ENCODE measurements around the gene HSF5. TPM values are rescaled to one million over a fixed set of nuclear protein-coding genes. Genes with fewer than 3 reads are reported as not detected.

HSF5 gene
- total RNA-seq, 1 experiment from 2014 or later: not detected

DNA sequence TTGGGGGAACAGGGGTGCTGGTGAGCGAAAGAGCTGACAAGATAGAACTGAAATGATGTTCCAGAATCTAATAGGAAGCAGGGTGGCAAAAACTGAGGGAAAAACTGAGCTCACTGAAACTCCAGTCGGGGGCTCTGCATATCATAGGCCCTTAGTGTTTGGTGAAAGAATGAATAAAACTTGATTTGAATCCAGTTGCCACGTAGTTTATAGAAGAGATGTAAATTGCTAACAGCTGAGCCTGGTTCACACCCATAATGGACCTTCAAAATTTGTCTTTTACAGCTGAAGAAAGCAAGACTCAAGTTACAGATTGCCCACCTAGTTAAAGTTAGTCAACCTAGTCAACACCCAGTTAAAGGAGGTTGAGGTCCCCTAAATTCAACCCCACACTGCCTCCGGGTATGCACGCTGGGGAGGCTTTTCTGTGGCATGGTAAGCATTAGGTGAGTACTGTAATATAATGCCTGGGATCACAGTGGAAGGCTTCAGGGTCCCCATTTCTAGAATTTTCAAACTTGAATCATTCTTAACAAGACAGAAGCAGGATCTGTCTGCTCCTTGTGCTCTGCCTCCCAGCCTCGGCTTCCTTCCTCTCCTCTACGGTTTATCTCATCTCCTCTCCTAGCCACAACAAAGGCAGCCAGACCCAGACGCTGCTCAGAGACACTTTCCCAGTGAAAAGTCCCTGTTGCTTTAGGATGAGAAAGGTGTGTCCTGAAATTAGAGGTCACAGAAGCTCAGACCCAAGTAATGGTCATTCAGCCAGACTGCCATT is 109.3 kb downstream of the HSF5 start:
- Mint-ChIP-seq H3K9me3 (ENCODE audit: unreplicated experiment) (no peaks in the 10 kb centered on the region), H3K27ac (ENCODE audit: low read depth, unreplicated experiment) (no peak overlapping the region), H3K4me3 (ENCODE audit: unreplicated experiment) (no peak overlapping the region), H3K27me3 (ENCODE audit: insufficient read depth, unreplicated experiment) (no peaks in the 10 kb centered on the region), H3K36me3 (ENCODE audit: insufficient read depth, unreplicated experiment) (no peaks in the 10 kb centered on the region), H3K4me1 (ENCODE audit: insufficient read depth, unreplicated experiment) (no peaks in the 10 kb centered on the region)
- intact Hi-C loops (cut with micrococcal nuclease): no loop called here
- DNase-seq (ENCODE audit: unreplicated experiment): no peak
- TF ChIP-seq, protein P1, sequence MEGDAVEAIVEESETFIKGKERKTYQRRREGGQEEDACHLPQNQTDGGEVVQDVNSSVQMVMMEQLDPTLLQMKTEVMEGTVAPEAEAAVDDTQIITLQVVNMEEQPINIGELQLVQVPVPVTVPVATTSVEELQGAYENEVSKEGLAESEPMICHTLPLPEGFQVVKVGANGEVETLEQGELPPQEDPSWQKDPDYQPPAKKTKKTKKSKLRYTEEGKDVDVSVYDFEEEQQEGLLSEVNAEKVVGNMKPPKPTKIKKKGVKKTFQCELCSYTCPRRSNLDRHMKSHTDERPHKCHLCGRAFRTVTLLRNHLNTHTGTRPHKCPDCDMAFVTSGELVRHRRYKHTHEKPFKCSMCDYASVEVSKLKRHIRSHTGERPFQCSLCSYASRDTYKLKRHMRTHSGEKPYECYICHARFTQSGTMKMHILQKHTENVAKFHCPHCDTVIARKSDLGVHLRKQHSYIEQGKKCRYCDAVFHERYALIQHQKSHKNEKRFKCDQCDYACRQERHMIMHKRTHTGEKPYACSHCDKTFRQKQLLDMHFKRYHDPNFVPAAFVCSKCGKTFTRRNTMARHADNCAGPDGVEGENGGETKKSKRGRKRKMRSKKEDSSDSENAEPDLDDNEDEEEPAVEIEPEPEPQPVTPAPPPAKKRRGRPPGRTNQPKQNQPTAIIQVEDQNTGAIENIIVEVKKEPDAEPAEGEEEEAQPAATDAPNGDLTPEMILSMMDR (IDR thresholded peaks at IDR 0.05; ENCODE audit: unreplicated experiment): no peak
- ChIA-PET CTCF (interaction anchor here (0.7 to 0.8 kb wide), 2 partner anchors 11 to 62 kb away, joined by 3 to 7 read pairs; no protein-coding TSS in a partner anchor), POLR2A (interaction anchor here (0.8 to 2.0 kb wide), 4 partner anchors 12 to 36 kb away, joined by 3 to 8 read pairs (median 8); partner anchors contain the start of gene SUPT4H1)
- no TSS peak for BruUV-seq (replicated peaks)

DNA sequence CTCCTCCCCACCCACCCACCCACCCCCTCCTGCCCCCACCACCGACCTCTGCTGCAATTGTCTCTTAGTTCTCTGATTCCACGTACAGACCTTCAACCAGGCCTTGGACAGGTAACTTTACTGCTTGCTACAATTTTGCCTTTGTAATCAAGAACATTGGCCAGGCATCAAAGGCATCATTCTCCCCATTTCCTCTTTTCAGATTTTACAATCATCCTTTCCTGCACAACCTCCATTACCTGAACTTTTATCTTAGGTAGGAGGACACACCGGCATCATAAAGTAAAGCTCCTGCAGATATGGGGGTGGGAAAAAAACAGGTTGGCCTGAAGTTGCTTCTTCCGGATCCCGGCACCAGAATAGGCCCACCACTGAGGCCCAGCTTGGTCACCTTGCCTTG is 110.5 kb downstream of the HSF5 start:
- Mint-ChIP-seq H3K27me3 (ENCODE audit: insufficient read depth, unreplicated experiment) (no peaks in the 10 kb centered on the region), H3K36me3 (ENCODE audit: insufficient read depth, unreplicated experiment) (no peaks in the 10 kb centered on the region), H3K9me3 (ENCODE audit: unreplicated experiment) (no peaks in the 10 kb centered on the region), H3K27ac (ENCODE audit: low read depth, unreplicated experiment) (no peak overlapping the region), H3K4me3 (ENCODE audit: unreplicated experiment) (no peak overlapping the region), H3K4me1 (ENCODE audit: insufficient read depth, unreplicated experiment) (no peaks in the 10 kb centered on the region)
- ChIA-PET POLR2A (no interaction called here), CTCF (no interaction called here)
- intact Hi-C loops (cut with micrococcal nuclease): no loop called here
- TF ChIP-seq, protein P1 (IDR thresholded peaks at IDR 0.05; ENCODE audit: unreplicated experiment): no peak
- BruUV-seq (replicated peaks): no TSS peak
- DNase-seq (ENCODE audit: unreplicated experiment): no peak

DNA sequence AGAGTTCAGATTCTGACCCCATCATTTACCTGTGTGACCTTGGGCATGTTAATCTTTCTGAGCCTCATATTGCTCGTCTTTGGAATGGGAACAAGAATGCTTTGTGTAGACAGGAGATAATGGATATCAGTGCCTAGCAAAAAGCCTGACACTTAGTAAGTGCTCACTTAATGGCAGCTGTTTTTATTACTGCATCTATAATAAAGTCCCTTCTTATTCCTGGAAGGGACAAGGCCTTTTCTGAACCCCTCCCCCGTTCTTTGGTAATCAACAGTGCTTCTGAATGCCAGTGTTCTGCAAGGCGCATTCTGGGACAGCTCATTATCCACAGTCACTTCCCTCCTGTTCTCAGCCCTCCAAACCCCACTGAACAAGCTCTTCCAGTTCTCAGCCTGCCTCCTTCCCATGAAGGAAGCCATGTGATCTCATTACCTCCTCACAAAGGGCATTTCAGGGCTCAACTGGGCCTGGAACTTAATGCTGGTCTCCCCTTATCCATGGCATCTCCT is 111.1 kb downstream of the HSF5 start:
- Mint-ChIP-seq H3K4me1 (ENCODE audit: insufficient read depth, unreplicated experiment) (no peaks in the 10 kb centered on the region), H3K27ac (ENCODE audit: low read depth, unreplicated experiment) (no peak overlapping the region), H3K27me3 (ENCODE audit: insufficient read depth, unreplicated experiment) (no peaks in the 10 kb centered on the region), H3K4me3 (ENCODE audit: unreplicated experiment) (no peak overlapping the region), H3K9me3 (ENCODE audit: unreplicated experiment) (no peaks in the 10 kb centered on the region), H3K36me3 (ENCODE audit: insufficient read depth, unreplicated experiment) (no peaks in the 10 kb centered on the region)
- DNase-seq (ENCODE audit: unreplicated experiment): no peak
- CTCF ChIA-PET: no interaction called here
- TF ChIP-seq, protein P1 (IDR thresholded peaks at IDR 0.05; ENCODE audit: unreplicated experiment): no peak
- intact Hi-C loops (cut with micrococcal nuclease): no loop called here
- BruUV-seq (replicated peaks): no TSS peak
- POLR2A ChIA-PET: no interaction called here

DNA sequence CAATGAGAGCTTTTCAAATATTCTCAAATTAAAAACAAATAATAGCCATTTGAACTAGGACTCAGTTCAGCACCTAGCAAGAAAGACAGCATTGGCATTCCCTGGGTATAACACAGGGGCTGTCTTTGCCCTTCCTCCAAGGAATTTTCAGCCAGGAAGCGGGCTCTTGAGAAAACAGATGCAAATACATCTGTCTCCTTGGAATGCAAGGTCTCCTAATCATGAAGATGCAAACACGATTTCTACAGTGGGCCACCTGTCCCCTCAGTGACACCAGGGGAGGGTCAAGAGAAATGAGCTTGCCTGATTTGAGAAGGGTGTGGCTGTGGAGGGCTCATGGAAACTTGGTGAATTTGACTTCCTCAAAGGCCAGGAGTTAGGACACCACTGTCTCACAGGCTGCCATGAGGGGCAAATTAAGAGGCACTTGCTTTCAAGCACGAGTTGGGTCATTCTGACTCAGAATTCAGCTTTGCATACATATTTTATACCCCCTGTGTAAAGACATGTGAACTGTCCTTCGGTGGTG is 111.7 kb downstream of the HSF5 start:
- Mint-ChIP-seq H3K27ac (ENCODE audit: low read depth, unreplicated experiment) (no peak overlapping the region), H3K27me3 (ENCODE audit: insufficient read depth, unreplicated experiment) (no peaks in the 10 kb centered on the region), H3K4me1 (ENCODE audit: insufficient read depth, unreplicated experiment) (no peaks in the 10 kb centered on the region), H3K9me3 (ENCODE audit: unreplicated experiment) (no peaks in the 10 kb centered on the region), H3K36me3 (ENCODE audit: insufficient read depth, unreplicated experiment) (no peaks in the 10 kb centered on the region), H3K4me3 (ENCODE audit: unreplicated experiment) (no peak overlapping the region)
- POLR2A ChIA-PET: interaction anchor here (0.7 to 1.0 kb wide), 3 partner anchors 35 to 256 kb away, joined by 3 read pairs; no protein-coding TSS in a partner anchor
- DNase-seq (ENCODE audit: unreplicated experiment): no peak
- no TSS peak for BruUV-seq (replicated peaks)
- TF ChIP-seq, protein P1 (IDR thresholded peaks at IDR 0.05; ENCODE audit: unreplicated experiment): no peak
- intact Hi-C loops (cut with micrococcal nuclease): no loop called here
- CTCF ChIA-PET: interaction anchor here (0.7 kb wide), 1 partner anchor 262 kb away, joined by 4 read pairs; no protein-coding TSS in a partner anchor

Measured in MCF 10A (cell line).